Liver (tissue), 9 donors: ENCODE measurements around the gene RXFP3. TPM values are rescaled to one million over a fixed set of nuclear protein-coding genes. Genes with fewer than 3 reads are reported as not detected.
"Not testable (repeated sequence)": the region's sequence is repeated elsewhere in the genome, so short reads cannot be mapped to it uniquely, and the experiment has no call there.

Experiments
- DNase-seq: peaks from one replicate; pipeline ENCODE4 v3.0.0-alpha.2; 2017; ENCODE audit warnings: low spot score
- H3K27ac ChIP-seq, 2 donors: one replicate each; pipeline ENCODE4 v1.7.0; 2013; ENCODE audit warnings: inconsistent platforms in 2 of 2, low read length in 2 of 2, control low read depth in 1 of 2, low read depth in 1 of 2, mild to moderate bottlenecking in 1 of 2
- H3K27me3 ChIP-seq, 4 donors: one replicate each; pipeline versions ENCODE4 v1.6.1 to v1.7.0; 2013; ENCODE audit warnings: low read length in 3 of 4, inconsistent platforms in 1 of 4, mild to moderate bottlenecking in 1 of 4, moderate library complexity in 1 of 4; ENCODE audit not compliant: control insufficient read depth in 4 of 4, insufficient read depth in 4 of 4
- H3K36me3 ChIP-seq, 4 donors: one replicate each; pipeline versions ENCODE4 v1.6.1 to v1.7.0; 2013; ENCODE audit warnings: low read length in 3 of 4, mild to moderate bottlenecking in 3 of 4, low read depth in 1 of 4, moderate library complexity in 1 of 4; ENCODE audit not compliant: control insufficient read depth in 4 of 4, insufficient read depth in 3 of 4
- H3K4me1 ChIP-seq, 4 donors: one replicate each; pipeline versions ENCODE4 v1.6.1 to v1.7.0; 2013; ENCODE audit warnings: low read length in 3 of 4, mild to moderate bottlenecking in 3 of 4, moderate library complexity in 1 of 4; ENCODE audit not compliant: control insufficient read depth in 4 of 4, insufficient read depth in 4 of 4
- H3K4me3 ChIP-seq, 3 donors: one replicate each; pipeline versions ENCODE4 v1.6.1 to v1.7.0; 2013; ENCODE audit warnings: low read length in 3 of 3, control low read depth in 1 of 3, low read depth in 1 of 3, mild to moderate bottlenecking in 1 of 3
- H3K9ac ChIP-seq, 2 donors: one replicate each; pipeline ENCODE4 v1.7.0; 2013; ENCODE audit warnings: low read length in 2 of 2, mild to moderate bottlenecking in 2 of 2, moderate library complexity in 2 of 2, control low read depth in 1 of 2, low read depth in 1 of 2
- H3K9me3 ChIP-seq, 4 donors: one replicate each; pipeline versions ENCODE4 v1.6.1 to v1.7.0; 2013; ENCODE audit warnings: low read length in 3 of 4; ENCODE audit not compliant: control insufficient read depth in 4 of 4
- EGR1 ChIP-seq, 2 donors: IDR thresholded peaks; 2 replicates each; pipeline ENCODE4 v1.6.1; 2016 to 2018; ENCODE audit warnings: antibody characterized with exemption in 2 of 2, low read depth in 2 of 2
- FOXA1 ChIP-seq: IDR thresholded peaks from 2 replicates; pipeline ENCODE4 v1.6.1; 2016; ENCODE audit warnings: antibody characterized with exemption
- FOXA2 ChIP-seq: IDR thresholded peaks from 2 replicates; pipeline ENCODE4 v1.6.1; 2016; ENCODE audit warnings: antibody characterized with exemption
- GABPA ChIP-seq, 2 donors: IDR thresholded peaks in 1 of 2; conservative IDR thresholded peaks in 1 of 2; 2 replicates each; pipeline ENCODE4 v1.6.1; 2016; ENCODE audit warnings: antibody characterized with exemption in 2 of 2, mild to moderate bottlenecking in 1 of 2, moderate library complexity in 1 of 2
- HNF4A ChIP-seq, 2 donors: conservative IDR thresholded peaks; 2 replicates each; pipeline ENCODE4 v1.6.1; 2016; ENCODE audit warnings: antibody characterized with exemption in 2 of 2, mild to moderate bottlenecking in 2 of 2
- HNF4G ChIP-seq: IDR thresholded peaks from 2 replicates; pipeline ENCODE4 v1.6.1; 2016; ENCODE audit warnings: antibody characterized with exemption
- JUND ChIP-seq, 2 donors: IDR thresholded peaks; 2 replicates each; pipeline ENCODE4 v1.6.1; 2016; ENCODE audit warnings: antibody characterized with exemption in 2 of 2
- RAD21 ChIP-seq, 2 donors: IDR thresholded peaks; 2 replicates each; pipeline ENCODE4 v1.6.1; 2016; ENCODE audit warnings: antibody characterized with exemption in 2 of 2, mild to moderate bottlenecking in 2 of 2
- SP1 ChIP-seq: IDR thresholded peaks from 2 replicates; pipeline ENCODE4 v1.6.1; 2018; ENCODE audit warnings: antibody characterized with exemption, mild to moderate bottlenecking
- TAF1 ChIP-seq: conservative IDR thresholded peaks from 2 replicates; pipeline ENCODE4 v1.6.1; 2016; ENCODE audit warnings: antibody characterized with exemption, mild to moderate bottlenecking
- YY1 ChIP-seq: IDR thresholded peaks from 2 replicates; pipeline ENCODE4 v1.6.1; 2016; ENCODE audit warnings: antibody characterized with exemption, mild to moderate bottlenecking
- WGBS: extraction: QIAGEN DNeasy Blood & Tissue Kit; methylation state at CpG from one replicate; pipeline ENCODE4 v1.1.7; 2013; 5-methylcytosine and 5-hydroxymethylcytosine counted together
- polyA plus RNA-seq, 2 donors: library from polyadenylated mRNA; stranded (reverse) in 1 of 2; unstranded in 1 of 2; fragments of 200-250 nt in 1 of 2; fragments of >200 nt in 1 of 2; fragmentation: Nextera tagmentation in 1 of 2; extraction: Ambion mirVana in 1 of 2; gene quantifications; one replicate each; pipeline versions ENCODE4 v1.2.1 to v1.2.3, GENCODE V29; 2013 to 2015
- total RNA-seq, 2 donors: library from RNA; depleted of rRNA; stranded (reverse); fragments of >200 nt; gene quantifications; one replicate each; pipeline ENCODE4 v1.2.3, GENCODE V29; 2014
- TF ChIP-seq, protein P1 (sequence below): IDR thresholded peaks from 2 replicates; pipeline ENCODE4 v1.6.1; 2016; ENCODE audit warnings: antibody characterized with exemption
- TF ChIP-seq, protein P2 (sequence below): IDR thresholded peaks from 2 replicates; pipeline ENCODE4 v1.6.1; 2016; ENCODE audit warnings: antibody characterized with exemption
- TF ChIP-seq, protein P3 (sequence below): IDR thresholded peaks from 2 replicates; pipeline ENCODE4 v1.6.1; 2016; ENCODE audit warnings: antibody characterized with exemption
- TF ChIP-seq, protein P4 (sequence below): IDR thresholded peaks from 2 replicates; pipeline ENCODE4 v1.6.1; 2016; ENCODE audit warnings: antibody characterized with exemption, mild to moderate bottlenecking
- donor health status: healthy.
- donor health status: healthy.
- donor health status: healthy.
- donor health status: healthy.
- donor health status: healthy.

Gene RXFP3
- total and polyA plus RNA-seq, 4 donors: not detected

DNA sequence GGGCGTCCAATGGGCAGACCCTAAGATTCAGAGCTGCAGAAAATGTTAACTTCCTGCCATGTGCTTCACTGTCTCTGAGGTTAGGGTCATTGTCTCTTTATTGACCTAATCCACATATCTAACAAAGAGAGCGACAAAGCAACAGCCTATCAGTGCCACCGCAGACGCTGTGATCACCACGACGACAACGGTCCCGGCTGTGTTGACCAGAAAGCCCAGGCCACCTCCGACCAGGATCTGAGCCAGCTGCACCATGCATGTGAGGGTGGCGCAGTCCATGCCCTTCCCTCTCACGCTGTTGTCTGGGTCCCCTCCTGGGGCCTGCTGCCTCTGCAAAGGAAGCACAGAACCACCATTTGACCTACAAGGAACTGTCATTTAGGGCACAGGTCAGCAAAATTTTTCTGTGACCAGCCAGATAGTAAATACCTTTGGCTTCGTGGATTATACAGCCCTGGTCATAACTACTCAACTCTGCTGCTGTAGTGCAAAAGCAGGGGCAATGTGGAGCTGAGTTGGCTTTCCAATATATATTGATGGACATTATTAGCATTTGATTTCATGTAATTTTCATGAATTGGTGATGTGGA, 8.5 kb downstream of the RXFP3 start (continued):
- TF ChIP-seq, protein P1, sequence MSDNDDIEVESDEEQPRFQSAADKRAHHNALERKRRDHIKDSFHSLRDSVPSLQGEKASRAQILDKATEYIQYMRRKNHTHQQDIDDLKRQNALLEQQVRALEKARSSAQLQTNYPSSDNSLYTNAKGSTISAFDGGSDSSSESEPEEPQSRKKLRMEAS: no peak
- TF ChIP-seq FOXA1: no peak

DNA sequence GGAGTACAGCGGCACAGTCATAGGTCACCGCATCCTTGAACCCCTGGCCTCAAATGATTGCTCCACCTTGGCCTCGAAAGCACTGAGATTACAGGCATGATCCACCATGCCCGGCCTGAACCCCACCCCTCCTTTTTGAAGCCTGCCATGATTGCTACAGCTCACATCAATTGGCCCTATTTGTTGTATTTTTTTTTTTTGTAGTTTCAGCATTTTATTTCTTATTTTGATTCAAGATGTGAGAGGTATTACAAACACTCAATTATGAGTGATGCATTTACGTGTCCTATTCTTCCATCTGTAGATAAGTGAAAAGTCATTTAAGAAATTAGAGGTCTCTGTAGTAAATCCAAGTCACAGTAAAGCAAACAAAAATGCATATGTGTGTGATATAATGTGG, 16.0 kb downstream of the RXFP3 start:
- H3K4me3 ChIP-seq, H3K27me3 ChIP-seq, H3K4me1 ChIP-seq, H3K27ac ChIP-seq, H3K9me3 ChIP-seq, H3K36me3 ChIP-seq, H3K9ac ChIP-seq, DNase-seq: not testable (repeated sequence)
- WGBS: 77% methylated on average over 5 of the region's 5 CpGs

DNA sequence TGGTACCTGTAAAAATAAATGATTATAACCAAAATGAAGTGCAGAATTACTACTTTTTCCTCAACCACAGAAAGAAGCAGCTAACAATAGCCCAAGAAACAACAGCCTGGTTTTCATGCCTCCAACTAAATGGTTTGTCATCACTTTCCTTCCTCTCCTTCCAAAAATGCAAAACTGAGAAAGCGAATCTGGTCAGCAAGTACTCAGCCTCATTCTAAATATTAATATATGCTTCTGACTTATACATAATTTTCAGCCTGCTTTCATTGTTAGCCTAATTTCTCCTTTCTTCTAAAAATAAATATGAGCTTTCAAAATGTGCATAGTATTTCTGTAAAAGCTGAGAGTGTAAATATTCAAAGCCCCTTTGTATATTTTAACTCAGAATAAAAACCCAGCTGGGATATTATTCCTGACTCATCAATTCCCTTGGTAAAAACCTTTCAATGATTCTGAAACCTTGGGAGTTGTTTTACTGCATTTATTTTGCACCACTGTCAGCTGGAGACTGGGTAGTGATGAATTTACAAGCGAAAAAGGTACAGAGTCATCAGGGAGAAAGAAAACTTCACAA, 21.5 kb downstream of the RXFP3 start:
- no peak for TF ChIP-seq FOXA2
- TF ChIP-seq, protein P2, sequence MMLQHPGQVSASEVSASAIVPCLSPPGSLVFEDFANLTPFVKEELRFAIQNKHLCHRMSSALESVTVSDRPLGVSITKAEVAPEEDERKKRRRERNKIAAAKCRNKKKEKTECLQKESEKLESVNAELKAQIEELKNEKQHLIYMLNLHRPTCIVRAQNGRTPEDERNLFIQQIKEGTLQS: no peak
- TF ChIP-seq TAF1: no peak
- no peak for TF ChIP-seq HNF4G
- no peak for TF ChIP-seq RAD21 (IDR thresholded peaks at IDR 0.05)
- no peak for TF ChIP-seq JUND (IDR thresholded peaks at IDR 0.05)
- TF ChIP-seq, protein P3, sequence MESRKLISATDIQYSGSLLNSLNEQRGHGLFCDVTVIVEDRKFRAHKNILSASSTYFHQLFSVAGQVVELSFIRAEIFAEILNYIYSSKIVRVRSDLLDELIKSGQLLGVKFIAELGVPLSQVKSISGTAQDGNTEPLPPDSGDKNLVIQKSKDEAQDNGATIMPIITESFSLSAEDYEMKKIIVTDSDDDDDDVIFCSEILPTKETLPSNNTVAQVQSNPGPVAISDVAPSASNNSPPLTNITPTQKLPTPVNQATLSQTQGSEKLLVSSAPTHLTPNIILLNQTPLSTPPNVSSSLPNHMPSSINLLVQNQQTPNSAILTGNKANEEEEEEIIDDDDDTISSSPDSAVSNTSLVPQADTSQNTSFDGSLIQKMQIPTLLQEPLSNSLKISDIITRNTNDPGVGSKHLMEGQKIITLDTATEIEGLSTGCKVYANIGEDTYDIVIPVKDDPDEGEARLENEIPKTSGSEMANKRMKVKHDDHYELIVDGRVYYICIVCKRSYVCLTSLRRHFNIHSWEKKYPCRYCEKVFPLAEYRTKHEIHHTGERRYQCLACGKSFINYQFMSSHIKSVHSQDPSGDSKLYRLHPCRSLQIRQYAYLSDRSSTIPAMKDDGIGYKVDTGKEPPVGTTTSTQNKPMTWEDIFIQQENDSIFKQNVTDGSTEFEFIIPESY: no peak
- no peak for TF ChIP-seq HNF4A (conservative IDR thresholded peaks at IDR 0.05)
- TF ChIP-seq GABPA (IDR thresholded peaks at IDR 0.05 in 1 of 2, conservative IDR thresholded peaks at IDR 0.05 in 1 of 2): no peak
- TF ChIP-seq SP1: no peak
- no peak for TF ChIP-seq EGR1 (IDR thresholded peaks at IDR 0.05; ENCODE audit: low read depth in 2 of 2)
- TF ChIP-seq, protein P4, sequence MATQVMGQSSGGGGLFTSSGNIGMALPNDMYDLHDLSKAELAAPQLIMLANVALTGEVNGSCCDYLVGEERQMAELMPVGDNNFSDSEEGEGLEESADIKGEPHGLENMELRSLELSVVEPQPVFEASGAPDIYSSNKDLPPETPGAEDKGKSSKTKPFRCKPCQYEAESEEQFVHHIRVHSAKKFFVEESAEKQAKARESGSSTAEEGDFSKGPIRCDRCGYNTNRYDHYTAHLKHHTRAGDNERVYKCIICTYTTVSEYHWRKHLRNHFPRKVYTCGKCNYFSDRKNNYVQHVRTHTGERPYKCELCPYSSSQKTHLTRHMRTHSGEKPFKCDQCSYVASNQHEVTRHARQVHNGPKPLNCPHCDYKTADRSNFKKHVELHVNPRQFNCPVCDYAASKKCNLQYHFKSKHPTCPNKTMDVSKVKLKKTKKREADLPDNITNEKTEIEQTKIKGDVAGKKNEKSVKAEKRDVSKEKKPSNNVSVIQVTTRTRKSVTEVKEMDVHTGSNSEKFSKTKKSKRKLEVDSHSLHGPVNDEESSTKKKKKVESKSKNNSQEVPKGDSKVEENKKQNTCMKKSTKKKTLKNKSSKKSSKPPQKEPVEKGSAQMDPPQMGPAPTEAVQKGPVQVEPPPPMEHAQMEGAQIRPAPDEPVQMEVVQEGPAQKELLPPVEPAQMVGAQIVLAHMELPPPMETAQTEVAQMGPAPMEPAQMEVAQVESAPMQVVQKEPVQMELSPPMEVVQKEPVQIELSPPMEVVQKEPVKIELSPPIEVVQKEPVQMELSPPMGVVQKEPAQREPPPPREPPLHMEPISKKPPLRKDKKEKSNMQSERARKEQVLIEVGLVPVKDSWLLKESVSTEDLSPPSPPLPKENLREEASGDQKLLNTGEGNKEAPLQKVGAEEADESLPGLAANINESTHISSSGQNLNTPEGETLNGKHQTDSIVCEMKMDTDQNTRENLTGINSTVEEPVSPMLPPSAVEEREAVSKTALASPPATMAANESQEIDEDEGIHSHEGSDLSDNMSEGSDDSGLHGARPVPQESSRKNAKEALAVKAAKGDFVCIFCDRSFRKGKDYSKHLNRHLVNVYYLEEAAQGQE: no peak
- TF ChIP-seq FOXA1: no peak
- no peak for TF ChIP-seq YY1
- Histone ChIP-seq H3K27me3 (no peaks in the 10 kb centered on the region), H3K4me3 (no peak overlapping the region)

More for the DNA sequence above, 21.5 kb downstream of the RXFP3 start:
- 84% methylated on average over 2 of the region's 2 CpGs for WGBS
- H3K9ac ChIP-seq: no peak overlapping the region
- no peak overlapping the region for H3K27ac ChIP-seq
- peaks cover 0 to 4% (median under 1%) of the 10 kb centered on the region in 4 donors for H3K9me3 ChIP-seq
- no peak for DNase-seq
- no peaks in the 10 kb centered on the region for H3K4me1 ChIP-seq
- H3K36me3 ChIP-seq: no peaks in the 10 kb centered on the region
